Measurements from ENCODE around the gene KCNIP2. TPM values are rescaled to one million over a fixed set of nuclear protein-coding genes. Genes with fewer than 3 reads are reported as not detected.

Gene KCNIP2
- total and polyA plus RNA-seq, 11 donors: 85.1 to 862 (median 214) TPM

DNA sequence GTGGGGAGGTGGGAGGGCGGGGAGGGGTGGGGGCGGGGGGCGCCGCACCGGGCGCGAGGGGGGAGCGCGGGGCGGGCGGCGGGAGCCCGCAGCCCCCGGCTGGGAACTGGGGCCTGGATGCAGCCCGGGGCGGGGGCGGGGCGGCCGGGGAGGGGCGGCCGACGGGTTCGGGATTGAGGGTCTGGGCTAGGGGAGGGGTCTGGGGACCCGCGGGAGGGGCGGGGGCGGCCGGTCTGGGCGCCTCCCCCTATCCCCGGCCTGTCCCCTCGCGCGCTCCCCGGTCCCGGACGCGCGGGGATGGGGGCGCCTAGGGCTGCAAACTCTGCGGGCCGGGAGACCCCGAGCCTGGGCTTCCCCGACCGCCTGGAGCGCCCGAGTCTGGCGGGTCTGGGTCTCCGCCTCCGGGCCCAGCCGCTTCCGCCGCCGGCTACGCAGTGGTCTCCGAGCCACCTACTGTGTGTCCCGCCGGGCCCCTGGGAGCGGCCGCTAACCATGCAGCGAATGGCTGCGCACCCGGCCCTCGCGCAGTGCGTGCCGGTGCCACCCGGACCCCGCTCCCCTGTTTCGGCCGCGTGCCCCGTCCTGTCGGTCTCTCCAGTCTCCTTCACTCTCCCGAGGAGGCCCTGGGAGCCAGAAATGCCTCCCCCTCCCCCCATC lies 67.3 kb downstream of the KCNIP2 start:
- H3K27ac ChIP-seq: no peak overlapping the region

More for the DNA sequence above, 67.3 kb downstream of the KCNIP2 start:
- no peak for TF ChIP-seq POLR2A (IDR thresholded peaks at IDR 0.05)
- TF ChIP-seq, protein P1, sequence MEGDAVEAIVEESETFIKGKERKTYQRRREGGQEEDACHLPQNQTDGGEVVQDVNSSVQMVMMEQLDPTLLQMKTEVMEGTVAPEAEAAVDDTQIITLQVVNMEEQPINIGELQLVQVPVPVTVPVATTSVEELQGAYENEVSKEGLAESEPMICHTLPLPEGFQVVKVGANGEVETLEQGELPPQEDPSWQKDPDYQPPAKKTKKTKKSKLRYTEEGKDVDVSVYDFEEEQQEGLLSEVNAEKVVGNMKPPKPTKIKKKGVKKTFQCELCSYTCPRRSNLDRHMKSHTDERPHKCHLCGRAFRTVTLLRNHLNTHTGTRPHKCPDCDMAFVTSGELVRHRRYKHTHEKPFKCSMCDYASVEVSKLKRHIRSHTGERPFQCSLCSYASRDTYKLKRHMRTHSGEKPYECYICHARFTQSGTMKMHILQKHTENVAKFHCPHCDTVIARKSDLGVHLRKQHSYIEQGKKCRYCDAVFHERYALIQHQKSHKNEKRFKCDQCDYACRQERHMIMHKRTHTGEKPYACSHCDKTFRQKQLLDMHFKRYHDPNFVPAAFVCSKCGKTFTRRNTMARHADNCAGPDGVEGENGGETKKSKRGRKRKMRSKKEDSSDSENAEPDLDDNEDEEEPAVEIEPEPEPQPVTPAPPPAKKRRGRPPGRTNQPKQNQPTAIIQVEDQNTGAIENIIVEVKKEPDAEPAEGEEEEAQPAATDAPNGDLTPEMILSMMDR (IDR thresholded peaks at IDR 0.05): no peak
- Histone ChIP-seq H3K27me3 (peaks cover 18 to 85% (median 62%) of the 10 kb centered on the region in 9 donors), H3K36me3 (no peaks in the 10 kb centered on the region), H3K9me3 (no peaks in the 10 kb centered on the region), H3K4me3 (peak overlapping the region in 8 of 12 donors; percentile 19 to 44 (median 24)), H3K4me1 (peaks cover 0 to 45% (median 31%) of the 10 kb centered on the region in 12 donors)
- 4 to 17% (median 6%) methylated on average over 19 to 73 of the region's 74 CpGs for WGBS, 4 donors
- intact Hi-C loops (cut with DNase I): loop anchor here in 3 of 10 donors (5.0 to 10.0 kb wide), 2 partner anchors 561 to 564 kb away; no protein-coding TSS in a partner anchor
- no peak for ATAC-seq
- no peak for DNase-seq

Other genes with a start within 250 kb of the KCNIP2 start
- gene FBXW4, start 148.6 kb downstream of the KCNIP2 start, total RNA-seq: 100 to 1,000 TPM in 1 of 9 donors, 10 to 100 TPM in 8; 69.7 to 116 (median 80.9) TPM
- gene FBXW4, start 148.6 kb downstream of the KCNIP2 start, polyA plus RNA-seq: 10 to 100 TPM; 35.8 to 82.9 TPM
- not detected for gene FGF8, start 67.7 kb downstream of the KCNIP2 start, total RNA-seq
- gene FGF8, start 67.7 kb downstream of the KCNIP2 start, polyA plus RNA-seq: not detected
- 10 to 100 TPM in 4 of 9 donors, 1 to 10 TPM in 5; 5.9 to 23.1 (median 8.3) TPM for gene NPM3, start 60.4 kb downstream of the KCNIP2 start, total RNA-seq
- 10 to 100 TPM; 11.0 to 24.9 TPM for gene NPM3, start 60.4 kb downstream of the KCNIP2 start, polyA plus RNA-seq
- 100 to 1,000 TPM in 4 of 9 donors, 10 to 100 TPM in 5; 53.8 to 164 (median 92.6) TPM for gene OGA, start 25.4 kb downstream of the KCNIP2 start, total RNA-seq
- gene OGA, start 25.4 kb downstream of the KCNIP2 start, polyA plus RNA-seq: 10 to 100 TPM; 42.1 to 42.4 TPM
- 10 to 100 TPM; 28.5 to 84.2 (median 45.4) TPM for gene ARMH3, start 212.4 kb upstream of the KCNIP2 start, total RNA-seq
- 10 to 100 TPM; 33.4 to 43.9 TPM for gene ARMH3, start 212.4 kb upstream of the KCNIP2 start, polyA plus RNA-seq
- 10 to 100 TPM in 6 of 9 donors, 1 to 10 TPM in 3; 7.8 to 23.1 (median 12.4) TPM for gene HPS6, start 221.5 kb upstream of the KCNIP2 start, total RNA-seq
- gene HPS6, start 221.5 kb upstream of the KCNIP2 start, polyA plus RNA-seq: 10 to 100 TPM in 1 of 2 donors, 1 to 10 TPM in 1; 7.6 to 12.9 TPM